K562 (cell line): ENCODE results near the gene CENPN. TPM values are rescaled to one million over a fixed set of nuclear protein-coding genes. Genes with fewer than 3 reads are reported as not detected.

Experiments
- E2F5 ChIP-seq: sonication (generic); formaldehyde crosslinking; IDR thresholded peaks from 2 replicates; pipeline ENCODE4 v1.8.0; 2022; ENCODE audit warnings: mild to moderate bottlenecking, missing genetic modification reagents
- ID3 ChIP-seq, 2 experiments: fragments of 250-450 bp in 1 of 2; fragments of 450-650 bp in 1 of 2; sonication (Bioruptor Pico) in 1 of 2; IDR thresholded peaks; 2 replicates each; pipeline versions ENCODE4 v1.6.1 to v1.8.0; 2016 to 2021; ENCODE audit warnings: mild to moderate bottlenecking in 2 of 2, moderate library complexity in 2 of 2, missing compliant biosample characterization in 1 of 2, missing genetic modification characterization in 1 of 2
- KLF6 ChIP-seq: fragments of 250-450 bp; sonication (Bioruptor Pico); IDR thresholded peaks from 2 replicates; pipeline ENCODE4 v1.4.0; 2020; ENCODE audit warnings: mild to moderate bottlenecking, moderate library complexity, borderline replicate concordance
- MBD1 ChIP-seq: fragments of 250-450 bp; sonication (Bioruptor Pico); IDR thresholded peaks from 2 replicates; pipeline ENCODE4 v1.8.0; 2022; ENCODE audit warnings: inconsistent platforms
- MXD1 ChIP-seq: fragments of 250-450 bp; sonication (Bioruptor Pico); IDR thresholded peaks from 2 replicates; pipeline ENCODE4 v1.8.0; 2021; ENCODE audit warnings: borderline replicate concordance, mild to moderate bottlenecking, moderate library complexity; ENCODE audit not compliant: poor library complexity, severe bottlenecking
- POU5F1 ChIP-seq: fragments of 150-350 bp; IDR thresholded peaks from 2 replicates; pipeline ENCODE4 v1.6.1; 2014; ENCODE audit warnings: borderline replicate concordance, low read length, low read depth, mild to moderate bottlenecking; ENCODE audit not compliant: partially characterized antibody
- SIN3A ChIP-seq, 2 experiments: fragments of 150-350 bp in 1 of 2; IDR thresholded peaks; 2 replicates each; pipeline ENCODE4 v1.6.1; 2011 to 2016; ENCODE audit warnings: borderline replicate concordance in 2 of 2, low read depth in 2 of 2, low read length in 2 of 2, mild to moderate bottlenecking in 2 of 2, moderate library complexity in 2 of 2; ENCODE audit not compliant: control insufficient read depth in 1 of 2
- TFAP4 ChIP-seq: sonication (generic); formaldehyde crosslinking; IDR thresholded peaks from 2 replicates; pipeline ENCODE4 v1.8.0; 2022; ENCODE audit warnings: missing genetic modification reagents, mild to moderate bottlenecking, moderate library complexity, borderline replicate concordance
- TSC22D4 ChIP-seq: fragments of 450-650 bp; IDR thresholded peaks from 2 replicates; pipeline ENCODE4 v1.6.1; 2016; ENCODE audit warnings: missing genetic modification characterization, missing biosample characterization, control low read depth
- ZBTB33 ChIP-seq: sonication (generic); formaldehyde crosslinking; IDR thresholded peaks from 2 replicates; pipeline ENCODE4 v1.8.1; 2023; ENCODE audit warnings: mild to moderate bottlenecking, missing genetic modification reagents
- ZBTB5 ChIP-seq: fragments of 450-650 bp; IDR thresholded peaks from 2 replicates; pipeline ENCODE4 v1.6.1; 2017; ENCODE audit warnings: antibody characterized with exemption
- ZC3H11A ChIP-seq: IDR thresholded peaks from 2 replicates; pipeline ENCODE4 v1.6.1; 2012; ENCODE audit warnings: low read depth, low read length, improper control_type of control experiment
- ZNF561 ChIP-seq: fragments of 450-650 bp; formaldehyde crosslinking; conservative IDR thresholded peaks from 2 replicates; pipeline ENCODE4 v1.4.0; 2020; ENCODE audit warnings: mild to moderate bottlenecking, moderate library complexity
- ZNF764 ChIP-seq: fragments of 250-450 bp; sonication (Bioruptor Pico); IDR thresholded peaks from 2 replicates; pipeline ENCODE4 v1.4.0; 2020; ENCODE audit warnings: low read depth, mild to moderate bottlenecking, moderate library complexity
- polyA plus RNA-seq, 8 experiments: library from polyadenylated mRNA; depleted of rRNA in 4 of 8; stranded (reverse) in 5 of 8; unstranded in 3 of 8; fragments of >200 nt; fragmentation: Nextera tagmentation in 2 of 8; fragmentation: Illumina TruSeq in 1 of 8; extraction: Ambion mirVana in 2 of 8; extraction: Trizol in 1 of 8; gene quantifications; 2 replicates each; pipeline versions ENCODE4 v1.2.1 to v1.2.3, GENCODE V29; 2011 to 2014; ENCODE audit warnings: inconsistent platforms in 1 of 8, missing spikeins in 1 of 8
- total RNA-seq, 7 experiments: library from RNA; depleted of rRNA in 6 of 7; stranded (reverse); fragments of >200 nt in 6 of 7; fragmentation: Illumina TruSeq in 2 of 7; extraction: Trizol in 2 of 7; gene quantifications; 2 replicates each; pipeline versions ENCODE4 v1.2.1 to v1.2.3, GENCODE V29; 2011 to 2021; ENCODE audit warnings: low replicate concordance in 1 of 7

The CENPN gene
- total and polyA plus RNA-seq, 9 of the 15 experiments (the other 6 are each of a cell fraction or from before 2014, with no cell fraction given) = 92.3 to 384 (median 140) TPM

- TF ChIP-seq ZBTB33 (CRISPR knock-in tag) = no peak
- no peak for TF ChIP-seq ZC3H11A
- TF ChIP-seq ZBTB5 = no peak
- no peak for TF ChIP-seq POU5F1
- no peak for TF ChIP-seq MXD1
- TF ChIP-seq MBD1 (CRISPR knock-in tag) = no peak
- TF ChIP-seq E2F5 (CRISPR knock-in tag) = no peak
- TF ChIP-seq ID3 (CRISPR knock-in tag; IDR thresholded peaks at IDR 0.05) = no peak
- no peak for TF ChIP-seq ID3 (tag; IDR thresholded peaks at IDR 0.05)
- no peak for TF ChIP-seq KLF6
- TF ChIP-seq ZNF764 (CRISPR knock-in tag) = no peak
- no peak for TF ChIP-seq SIN3A (IDR thresholded peaks at IDR 0.05; ENCODE audit: borderline replicate concordance in 2 of 2, control insufficient read depth in 1 of 2, low read depth in 2 of 2, low read length in 2 of 2)
- TF ChIP-seq ZNF561 (CRISPR knock-in tag) = no peak
- TF ChIP-seq TSC22D4 (tag) = no peak
- no peak for TF ChIP-seq TFAP4 (CRISPR knock-in tag)
These were observed 13.7 kb upstream of the CENPN start (continued) for GRCh38 chr16:80993307-80993706.
